GM12873 (cell line): ENCODE data around the gene FBXO47.

Source experiments
- TF ChIP-seq, protein P1 (sequence below): IDR thresholded peaks from 2 replicates; pipeline ENCODE4 v1.5.1; 2012; ENCODE audit warnings: low read depth, mild to moderate bottlenecking, moderate library complexity, low read length, control low read depth; ENCODE audit not compliant: insufficient read depth; ENCODE audit errors: missing control alignments

The FBXO47 gene

DNA sequence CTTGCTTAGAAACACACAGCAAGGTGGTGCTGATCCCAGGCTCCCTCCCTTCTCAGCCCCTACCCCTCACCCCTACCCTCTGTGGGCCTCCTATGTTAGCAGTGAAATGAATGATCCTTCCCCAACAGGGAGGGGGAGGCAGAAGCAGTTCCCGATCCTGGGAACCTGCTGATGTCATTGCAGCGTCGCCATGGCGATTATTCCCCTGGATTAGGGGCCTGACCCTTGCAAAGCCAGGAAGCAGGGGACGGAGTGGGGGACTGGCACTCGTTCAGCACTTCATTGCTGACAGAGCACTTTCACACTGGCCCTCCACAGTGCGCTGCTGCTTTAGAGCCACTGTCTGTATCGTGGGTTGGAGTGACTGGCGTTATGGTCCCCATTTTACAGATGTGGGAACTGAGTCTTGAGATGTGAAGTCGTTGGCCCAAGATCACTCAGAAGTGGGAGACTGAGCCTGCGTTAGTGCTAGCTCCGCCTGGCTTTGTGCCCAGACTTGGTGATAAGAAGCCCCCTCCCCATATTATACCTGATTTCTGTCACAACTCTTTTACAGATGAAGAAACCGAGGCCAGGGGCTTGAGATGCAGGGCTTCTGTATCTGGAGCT, 70.8 kb downstream of the FBXO47 start:
- TF ChIP-seq, protein P1, sequence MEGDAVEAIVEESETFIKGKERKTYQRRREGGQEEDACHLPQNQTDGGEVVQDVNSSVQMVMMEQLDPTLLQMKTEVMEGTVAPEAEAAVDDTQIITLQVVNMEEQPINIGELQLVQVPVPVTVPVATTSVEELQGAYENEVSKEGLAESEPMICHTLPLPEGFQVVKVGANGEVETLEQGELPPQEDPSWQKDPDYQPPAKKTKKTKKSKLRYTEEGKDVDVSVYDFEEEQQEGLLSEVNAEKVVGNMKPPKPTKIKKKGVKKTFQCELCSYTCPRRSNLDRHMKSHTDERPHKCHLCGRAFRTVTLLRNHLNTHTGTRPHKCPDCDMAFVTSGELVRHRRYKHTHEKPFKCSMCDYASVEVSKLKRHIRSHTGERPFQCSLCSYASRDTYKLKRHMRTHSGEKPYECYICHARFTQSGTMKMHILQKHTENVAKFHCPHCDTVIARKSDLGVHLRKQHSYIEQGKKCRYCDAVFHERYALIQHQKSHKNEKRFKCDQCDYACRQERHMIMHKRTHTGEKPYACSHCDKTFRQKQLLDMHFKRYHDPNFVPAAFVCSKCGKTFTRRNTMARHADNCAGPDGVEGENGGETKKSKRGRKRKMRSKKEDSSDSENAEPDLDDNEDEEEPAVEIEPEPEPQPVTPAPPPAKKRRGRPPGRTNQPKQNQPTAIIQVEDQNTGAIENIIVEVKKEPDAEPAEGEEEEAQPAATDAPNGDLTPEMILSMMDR = no peak

GRCh38 chr17:38894276-38894675, 72.9 kb downstream of the FBXO47 start:
- TF ChIP-seq, protein P1 = no peak

DNA sequence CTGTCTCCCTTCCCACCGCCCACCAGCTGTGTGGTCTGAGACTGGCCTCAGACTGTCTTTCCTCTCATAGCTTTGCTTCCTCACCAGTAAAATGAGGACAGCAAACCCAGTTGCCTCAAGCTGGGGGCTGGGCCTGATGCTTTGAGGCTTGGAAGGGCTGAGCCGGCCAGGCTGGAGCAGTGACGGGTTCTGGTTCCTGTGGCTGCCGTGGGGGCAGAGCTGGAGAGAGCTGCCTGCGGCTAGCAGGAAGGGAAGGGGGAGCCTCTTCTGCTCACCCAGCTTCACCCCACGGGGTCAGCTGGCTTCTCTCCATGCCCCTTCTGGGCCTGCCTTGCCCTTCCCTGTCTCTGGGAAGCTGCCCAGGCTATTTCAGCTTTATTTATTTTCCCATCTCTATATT, 73.6 kb downstream of the FBXO47 start:
- TF ChIP-seq, protein P1 = no peak

DNA sequence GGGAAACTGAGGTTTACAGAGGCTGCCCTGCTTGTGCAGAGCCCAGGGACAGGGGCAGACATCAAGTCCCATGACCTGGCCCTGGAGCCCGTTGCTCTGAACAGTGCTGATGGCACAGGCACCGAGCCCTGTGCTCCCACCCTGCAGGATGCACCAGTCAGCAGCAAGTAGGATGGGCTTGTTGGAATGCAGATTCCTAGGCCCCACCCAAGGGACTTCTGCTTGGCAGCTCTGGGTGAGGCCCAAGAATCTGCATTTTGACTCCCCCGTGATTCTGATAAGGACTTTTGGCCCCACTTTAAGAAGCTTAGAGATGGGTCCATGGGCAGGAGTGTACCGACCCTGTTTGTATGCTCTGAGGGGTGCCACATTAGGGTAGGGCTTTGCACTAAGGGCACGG, 74.1 kb downstream of the FBXO47 start:
- TF ChIP-seq, protein P1 = no peak

GRCh38 chr17:38892620-38893019, 74.6 kb downstream of the FBXO47 start:
- TF ChIP-seq, protein P1 = no peak

DNA sequence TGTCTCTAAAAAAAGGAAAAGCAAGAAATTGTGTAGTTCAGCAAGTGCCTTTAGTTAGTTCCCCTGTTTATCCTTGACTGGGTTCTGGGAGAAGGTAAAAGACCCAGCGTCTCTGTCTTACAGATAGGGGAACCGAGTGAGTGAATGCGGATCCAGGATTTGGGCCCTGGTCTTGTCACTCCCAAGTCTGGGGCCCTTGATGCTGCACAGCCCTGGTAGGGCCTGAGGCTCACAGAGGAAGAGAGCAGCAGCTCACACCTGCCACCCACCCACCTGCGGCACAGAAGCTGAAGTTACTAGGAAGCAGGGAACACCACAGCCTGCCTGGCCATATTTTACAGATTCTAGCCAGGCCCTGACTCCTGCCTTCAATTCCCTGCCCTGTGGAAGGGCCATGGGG, 75.1 kb downstream of the FBXO47 start:
- TF ChIP-seq, protein P1 = no peak

DNA sequence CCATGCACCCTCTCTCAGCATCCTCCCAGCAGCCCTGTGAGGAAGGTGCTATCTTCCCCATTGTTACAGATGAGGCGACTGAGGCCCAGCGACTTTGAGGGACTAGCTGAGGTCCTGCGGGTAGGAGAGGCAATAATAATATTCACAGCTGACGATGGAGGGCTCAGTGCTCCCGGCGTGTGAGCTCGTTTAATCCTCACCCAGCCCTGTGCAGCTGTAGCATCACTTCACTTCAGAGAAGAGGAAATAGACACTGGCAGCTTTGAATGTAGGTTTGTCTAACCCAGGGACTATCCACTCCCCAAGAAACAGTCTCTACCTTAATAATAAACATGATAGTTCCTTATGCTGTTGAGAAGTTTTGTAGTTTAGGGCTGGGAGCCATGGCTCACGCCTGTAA, 75.8 kb downstream of the FBXO47 start:
- TF ChIP-seq, protein P1 = no peak
